Colonic mucosa (tissue), 4 donors: Measurements from ENCODE around the gene FBXL7. TPM values are rescaled to one million over a fixed set of nuclear protein-coding genes. Genes with fewer than 3 reads are reported as not detected.
A peak's percentile ranks its signal among the peaks of the same experiment; 100 is the strongest.

ENCODE experiments used
- DNase-seq: peaks from one replicate; pipeline ENCODE4 v3.0.0-alpha.2; 2020
- H3K27ac ChIP-seq: fragments of 200-600 bp; one replicate; pipeline ENCODE4 v1.8.0; 2021
- H3K27me3 ChIP-seq: fragments of 200-600 bp; one replicate; pipeline ENCODE4 v1.8.0; 2021
- H3K36me3 ChIP-seq: fragments of 200-600 bp; one replicate; pipeline ENCODE4 v1.8.0; 2021
- H3K4me1 ChIP-seq: fragments of 200-600 bp; one replicate; pipeline ENCODE4 v1.8.0; 2021; ENCODE audit warnings: mild to moderate bottlenecking
- H3K4me3 ChIP-seq: fragments of 200-600 bp; one replicate; pipeline ENCODE4 v1.8.0; 2021
- H3K9ac ChIP-seq, 2 donors: one replicate each; pipeline ENCODE4 v1.7.0; 2013; ENCODE audit warnings: control low read depth in 2 of 2, low read depth in 2 of 2, low read length in 2 of 2
- H3K9me3 ChIP-seq: fragments of 200-600 bp; one replicate; pipeline ENCODE4 v1.8.0; 2021
- intact Hi-C: fragments of 100-400 bp; cut with DNase I; formaldehyde crosslinking; loops from one replicate; pipeline ENCODE4 v1.14.1; 2022
- total RNA-seq, 2 donors: library from RNA; stranded (reverse); fragmentation: NEBNext Ultra II Directional in 1 of 2; extraction: Animal tissue kit (Norgen Biotek cat#: 25700) in 1 of 2; gene quantifications; one replicate each; pipeline ENCODE4 v1.2.1, GENCODE V29; 2021
- TF ChIP-seq, protein P1 (sequence below): fragments of 200-600 bp; IDR thresholded peaks from one replicate; pipeline ENCODE4 v1.8.0; 2022; ENCODE audit warnings: antibody characterized with exemption, mild to moderate bottlenecking
- donor health status: healthy.
- donor health status: DM: no; HTN: no; CAD: no.
- donor health status: DM: no; HTN: no; CAD: no.

FBXL7 gene
- total RNA-seq, 2 donors from 2014 or later = 1.6 to 3.0 TPM

- Histone ChIP-seq H3K9me3 (no peaks in the 10 kb centered on the region), H3K27ac (no peak overlapping the region), H3K27me3 (no peaks in the 10 kb centered on the region), H3K36me3 (no peaks in the 10 kb centered on the region), H3K4me1 (no peaks in the 10 kb centered on the region), H3K9ac (no peak overlapping the region), H3K4me3 (no peak overlapping the region)
- TF ChIP-seq, protein P1, sequence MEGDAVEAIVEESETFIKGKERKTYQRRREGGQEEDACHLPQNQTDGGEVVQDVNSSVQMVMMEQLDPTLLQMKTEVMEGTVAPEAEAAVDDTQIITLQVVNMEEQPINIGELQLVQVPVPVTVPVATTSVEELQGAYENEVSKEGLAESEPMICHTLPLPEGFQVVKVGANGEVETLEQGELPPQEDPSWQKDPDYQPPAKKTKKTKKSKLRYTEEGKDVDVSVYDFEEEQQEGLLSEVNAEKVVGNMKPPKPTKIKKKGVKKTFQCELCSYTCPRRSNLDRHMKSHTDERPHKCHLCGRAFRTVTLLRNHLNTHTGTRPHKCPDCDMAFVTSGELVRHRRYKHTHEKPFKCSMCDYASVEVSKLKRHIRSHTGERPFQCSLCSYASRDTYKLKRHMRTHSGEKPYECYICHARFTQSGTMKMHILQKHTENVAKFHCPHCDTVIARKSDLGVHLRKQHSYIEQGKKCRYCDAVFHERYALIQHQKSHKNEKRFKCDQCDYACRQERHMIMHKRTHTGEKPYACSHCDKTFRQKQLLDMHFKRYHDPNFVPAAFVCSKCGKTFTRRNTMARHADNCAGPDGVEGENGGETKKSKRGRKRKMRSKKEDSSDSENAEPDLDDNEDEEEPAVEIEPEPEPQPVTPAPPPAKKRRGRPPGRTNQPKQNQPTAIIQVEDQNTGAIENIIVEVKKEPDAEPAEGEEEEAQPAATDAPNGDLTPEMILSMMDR = peak; percentile 50
- intact Hi-C loops = no loop called here
- peak; percentile 20 for DNase-seq
Measured at GRCh38 chr5:15598294-15598902, 98.4 kb downstream of the FBXL7 start.

DNA sequence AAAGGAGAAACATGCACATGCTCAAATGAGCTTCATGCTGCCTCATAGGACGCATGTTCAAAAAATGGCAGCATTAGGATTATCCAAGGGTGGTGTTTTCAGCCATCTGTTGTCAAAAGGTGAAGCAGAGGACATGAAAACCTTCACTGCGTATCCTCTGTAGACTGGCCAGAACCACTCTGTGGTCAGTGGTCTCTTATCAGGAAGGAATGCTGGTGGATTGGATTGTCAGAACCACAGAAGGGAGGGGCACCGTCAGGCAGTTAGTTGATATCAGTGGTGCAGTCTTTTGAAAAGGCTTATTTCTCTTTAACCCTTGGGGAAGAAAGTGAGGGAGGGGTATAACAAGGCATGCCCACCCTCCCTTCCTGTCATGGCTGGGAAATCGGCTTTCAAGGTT, 100.1 kb downstream of the FBXL7 start:
- H3K4me3 ChIP-seq = no peak overlapping the region
- no peak overlapping the region for H3K27ac ChIP-seq
- H3K4me1 ChIP-seq = no peaks in the 10 kb centered on the region
- TF ChIP-seq, protein P1 = no peak
- no peaks in the 10 kb centered on the region for H3K27me3 ChIP-seq
- no peak overlapping the region for H3K9ac ChIP-seq
- H3K36me3 ChIP-seq = no peaks in the 10 kb centered on the region
- no peaks in the 10 kb centered on the region for H3K9me3 ChIP-seq
- intact Hi-C loops = no loop called here
- DNase-seq = no peak

DNA sequence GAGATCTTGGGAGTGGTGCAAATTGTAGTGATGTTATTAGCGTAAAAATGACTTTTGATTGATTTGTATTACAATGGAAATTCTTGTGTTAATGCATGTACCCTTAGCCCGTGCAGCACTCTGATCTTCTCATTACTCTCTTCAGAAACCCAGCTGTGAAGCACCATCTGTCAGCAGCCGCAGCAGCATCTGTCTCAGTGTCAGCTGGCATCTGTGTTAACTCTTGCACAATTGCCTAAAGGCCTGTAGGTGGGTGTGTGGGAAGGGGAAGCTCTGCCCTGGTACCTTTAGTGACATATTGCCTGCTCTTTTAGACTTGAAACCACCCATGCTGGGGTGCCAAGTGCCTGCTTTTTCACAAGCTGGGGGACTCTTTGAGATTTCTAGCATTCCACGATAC, 101.3 kb downstream of the FBXL7 start:
- Histone ChIP-seq H3K9ac (no peak overlapping the region), H3K4me3 (no peak overlapping the region), H3K9me3 (no peaks in the 10 kb centered on the region), H3K27me3 (no peaks in the 10 kb centered on the region), H3K36me3 (no peaks in the 10 kb centered on the region), H3K27ac (no peak overlapping the region), H3K4me1 (no peaks in the 10 kb centered on the region)
- intact Hi-C loops = no loop called here
- DNase-seq = no peak
- TF ChIP-seq, protein P1 = no peak

DNA sequence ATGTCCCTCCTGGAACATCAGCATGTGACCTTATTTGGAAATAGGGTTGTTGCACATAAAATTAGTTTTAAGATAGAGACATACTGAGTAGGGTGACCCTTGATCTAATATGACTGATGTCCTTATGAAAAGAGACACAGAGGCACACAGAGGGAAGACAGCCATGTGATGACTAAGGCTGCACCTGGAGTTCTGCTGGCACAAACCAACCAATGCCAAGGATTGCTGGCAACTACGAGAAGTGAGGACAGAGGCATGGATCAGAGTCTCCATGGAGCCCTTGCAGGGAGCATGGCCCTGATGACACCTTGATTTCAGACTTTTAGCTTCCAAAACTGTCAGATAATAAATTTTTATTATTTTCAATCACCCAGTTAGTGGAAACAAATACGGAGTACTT, 101.9 kb downstream of the FBXL7 start:
- intact Hi-C loops = no loop called here
- no peaks in the 10 kb centered on the region for H3K4me1 ChIP-seq
- no peaks in the 10 kb centered on the region for H3K36me3 ChIP-seq
- H3K9me3 ChIP-seq = no peaks in the 10 kb centered on the region
- no peak overlapping the region for H3K4me3 ChIP-seq
- no peaks in the 10 kb centered on the region for H3K27me3 ChIP-seq
- no peak for DNase-seq
- TF ChIP-seq, protein P1 = no peak
- H3K9ac ChIP-seq = no peak overlapping the region
- H3K27ac ChIP-seq = no peak overlapping the region

DNA sequence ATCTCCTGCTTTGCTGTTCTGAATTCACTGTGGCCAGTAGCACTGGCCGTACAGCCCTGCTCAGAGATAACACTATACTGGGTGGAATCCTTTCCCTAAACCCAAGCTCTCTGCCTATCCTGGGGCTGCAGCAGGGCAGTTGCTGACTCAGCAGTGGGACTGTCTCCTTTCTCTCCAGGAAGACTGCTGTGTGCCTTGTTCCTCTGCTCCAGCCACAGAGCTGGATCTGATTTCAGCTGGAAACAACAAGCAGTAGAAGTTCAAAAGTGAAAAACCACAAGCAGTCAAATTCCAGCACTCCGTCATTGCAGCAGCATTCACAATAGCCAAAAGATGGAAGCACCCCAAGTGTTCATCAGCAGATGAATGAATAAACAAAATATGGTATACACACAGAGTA, 105.0 kb downstream of the FBXL7 start:
- DNase-seq = no peak
- Histone ChIP-seq H3K9ac (no peak overlapping the region), H3K27ac (no peak overlapping the region), H3K4me3 (no peak overlapping the region), H3K9me3 (no peaks in the 10 kb centered on the region), H3K27me3 (no peaks in the 10 kb centered on the region), H3K4me1 (no peaks in the 10 kb centered on the region), H3K36me3 (no peaks in the 10 kb centered on the region)
- intact Hi-C loops = no loop called here
- TF ChIP-seq, protein P1 = no peak
